D721Med (cell line): ENCODE data around the gene GZMB.
"Not testable (repeated sequence)": the region's sequence is repeated elsewhere in the genome, so short reads cannot be mapped to it uniquely, and the experiment has no call there.

Source experiments
- DNase-seq: peaks from one replicate; pipeline ENCODE4 v3.0.0; 2011; ENCODE audit warnings: low spot score; ENCODE audit not compliant: insufficient read length
- FAIRE-seq: peaks from 2 replicates; lab custom pipeline; 2011; peaks lifted over from hg19 to GRCh38; lab: Jason Lieb, UNC
- TF ChIP-seq, protein P1 (sequence below): IDR thresholded peaks from 2 replicates; pipeline ENCODE4 v1.5.1; 2012; ENCODE audit warnings: mild to moderate bottlenecking, control low read depth; ENCODE audit not compliant: insufficient read depth; ENCODE audit errors: missing control alignments

Gene GZMB

DNA sequence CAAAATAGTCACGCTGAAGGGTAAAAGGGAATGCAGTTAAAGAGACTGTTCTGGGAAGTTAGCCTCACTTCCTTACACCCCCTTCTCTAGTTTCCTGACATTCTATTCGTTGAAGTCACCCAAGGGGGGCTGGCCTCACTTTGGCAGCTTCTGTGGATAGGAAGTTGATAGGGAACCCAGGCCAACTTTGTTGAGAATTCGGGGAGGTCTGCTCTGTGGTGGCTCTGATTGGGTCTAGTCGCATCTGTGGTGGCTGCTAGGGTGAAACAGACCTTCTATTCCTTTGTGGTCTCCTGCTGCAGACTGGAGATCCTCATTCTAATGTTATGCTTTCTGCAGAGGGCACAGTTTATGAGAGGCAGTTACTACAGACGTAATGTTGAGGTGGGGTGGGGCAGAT lies 28.8 kb upstream of the GZMB start:
- FAIRE-seq (no peak), DNase-seq (no peak)
- TF ChIP-seq, protein P1, sequence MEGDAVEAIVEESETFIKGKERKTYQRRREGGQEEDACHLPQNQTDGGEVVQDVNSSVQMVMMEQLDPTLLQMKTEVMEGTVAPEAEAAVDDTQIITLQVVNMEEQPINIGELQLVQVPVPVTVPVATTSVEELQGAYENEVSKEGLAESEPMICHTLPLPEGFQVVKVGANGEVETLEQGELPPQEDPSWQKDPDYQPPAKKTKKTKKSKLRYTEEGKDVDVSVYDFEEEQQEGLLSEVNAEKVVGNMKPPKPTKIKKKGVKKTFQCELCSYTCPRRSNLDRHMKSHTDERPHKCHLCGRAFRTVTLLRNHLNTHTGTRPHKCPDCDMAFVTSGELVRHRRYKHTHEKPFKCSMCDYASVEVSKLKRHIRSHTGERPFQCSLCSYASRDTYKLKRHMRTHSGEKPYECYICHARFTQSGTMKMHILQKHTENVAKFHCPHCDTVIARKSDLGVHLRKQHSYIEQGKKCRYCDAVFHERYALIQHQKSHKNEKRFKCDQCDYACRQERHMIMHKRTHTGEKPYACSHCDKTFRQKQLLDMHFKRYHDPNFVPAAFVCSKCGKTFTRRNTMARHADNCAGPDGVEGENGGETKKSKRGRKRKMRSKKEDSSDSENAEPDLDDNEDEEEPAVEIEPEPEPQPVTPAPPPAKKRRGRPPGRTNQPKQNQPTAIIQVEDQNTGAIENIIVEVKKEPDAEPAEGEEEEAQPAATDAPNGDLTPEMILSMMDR, result no peak

DNA sequence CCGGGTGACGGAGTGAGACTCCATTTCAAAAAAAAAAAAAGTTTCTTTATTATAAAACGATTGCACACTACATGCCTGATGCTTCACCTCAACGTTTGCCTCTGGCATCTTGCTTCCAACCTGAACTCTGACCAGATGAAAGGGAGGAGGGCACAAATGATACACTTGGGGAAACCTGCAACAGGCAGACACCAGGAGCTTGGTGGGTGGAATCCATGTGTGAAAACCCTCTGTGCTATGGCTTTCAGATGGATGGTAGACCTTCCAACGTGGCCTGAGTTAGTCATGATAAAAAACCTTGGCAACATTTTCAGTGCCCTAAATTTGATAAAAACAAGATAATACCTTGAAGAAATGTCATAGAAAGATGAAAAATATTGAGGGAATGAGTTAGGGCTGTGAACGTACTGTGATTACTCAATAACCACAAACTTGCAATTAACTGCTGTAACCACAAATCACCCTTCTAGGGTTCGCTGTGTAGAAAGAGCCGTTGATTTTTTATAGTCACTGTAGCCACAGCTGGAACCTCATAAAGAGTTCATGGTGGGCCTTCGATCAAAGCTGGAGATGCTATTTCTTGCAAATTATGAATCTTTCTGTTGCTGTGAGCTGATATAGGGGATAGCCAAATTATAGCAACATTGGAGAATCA lies 26.1 kb upstream of the GZMB start:
- FAIRE-seq (no peak), DNase-seq (no peak)
- TF ChIP-seq, protein P1, result no peak

DNA sequence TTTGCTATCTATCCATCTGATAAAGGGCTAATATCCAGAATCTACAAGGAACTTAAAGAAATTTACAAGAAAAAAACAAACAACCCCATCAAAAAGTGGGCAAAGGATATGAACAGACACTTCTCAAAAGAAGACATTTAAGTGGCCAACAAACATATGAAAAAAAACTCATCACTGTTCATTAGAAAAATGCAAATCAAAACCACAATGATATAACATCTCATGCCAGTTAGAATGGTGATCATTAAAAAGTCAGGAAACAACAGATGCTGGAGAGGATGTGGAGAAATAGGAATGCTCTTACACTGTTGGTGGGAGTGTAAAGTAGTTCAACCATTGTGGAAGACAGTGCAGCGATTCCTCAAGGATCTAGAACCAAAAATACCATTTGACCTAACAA lies 14.4 kb upstream of the GZMB start:
- not testable (repeated sequence) for DNase-seq, FAIRE-seq

DNA sequence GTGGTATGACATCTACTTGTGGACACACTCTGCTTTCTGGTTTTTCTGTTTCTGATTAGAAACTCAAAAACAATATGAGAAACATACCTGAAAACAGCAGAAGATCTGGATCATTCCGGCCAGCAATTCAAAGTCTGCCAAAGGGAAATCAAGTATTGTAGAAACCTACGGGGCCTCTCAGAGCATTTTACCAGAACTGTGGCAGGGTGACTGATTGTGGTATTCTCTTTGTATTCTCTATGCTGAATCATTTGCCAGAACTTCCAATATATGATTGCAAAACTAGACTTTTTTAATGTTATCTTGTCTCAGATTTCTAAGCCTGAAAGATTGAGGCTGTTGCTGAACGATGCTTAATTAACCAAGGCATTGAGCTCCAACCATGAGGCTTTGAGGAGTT lies 5.9 kb upstream of the GZMB start:
- DNase-seq (no peak), FAIRE-seq (no peak)
- TF ChIP-seq, protein P1, result no peak

DNA sequence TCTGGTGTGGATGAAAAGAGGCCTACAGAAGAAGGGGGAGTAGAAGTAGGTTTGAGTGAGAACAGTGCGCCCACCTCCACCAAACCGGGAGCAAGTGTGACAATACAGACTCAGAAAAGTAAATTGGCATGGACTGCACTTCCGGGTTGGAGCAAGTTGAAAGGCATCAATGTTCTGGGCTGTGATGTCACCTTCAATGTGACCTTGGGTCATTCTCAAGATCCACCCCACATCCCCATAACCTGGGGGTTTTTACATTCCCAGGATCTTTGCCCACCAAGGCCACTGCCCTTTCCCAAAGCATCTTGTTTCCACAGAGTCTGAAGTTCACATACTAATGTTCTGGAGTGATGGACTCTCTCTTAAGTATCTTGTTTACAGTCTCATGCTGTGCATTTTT lies 5.3 kb upstream of the GZMB start:
- FAIRE-seq (no peak), DNase-seq (no peak)
- TF ChIP-seq, protein P1, result no peak

DNA sequence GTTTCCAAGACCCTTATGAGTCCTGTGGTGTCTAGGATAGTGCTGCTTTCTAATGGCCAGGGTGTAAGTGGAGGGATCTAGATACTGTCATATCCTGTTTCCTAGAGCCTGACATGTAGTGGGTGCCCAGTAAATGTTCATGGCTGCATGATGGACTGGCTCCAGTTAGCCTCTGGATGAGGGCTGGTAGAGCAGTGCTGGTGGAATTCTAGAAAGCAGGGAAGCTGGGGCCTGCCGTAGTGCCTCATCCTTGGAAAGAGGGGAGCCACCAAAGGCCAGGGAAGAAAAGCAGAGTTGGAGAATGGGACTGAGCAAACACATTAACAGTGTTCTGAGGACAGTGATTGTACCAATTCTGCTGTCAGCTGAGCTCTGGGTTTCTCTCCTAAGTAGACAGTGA lies 637 bp downstream of the GZMB start:
- TF ChIP-seq, protein P1, result no peak
- DNase-seq, result no peak
- FAIRE-seq, result no peak

DNA sequence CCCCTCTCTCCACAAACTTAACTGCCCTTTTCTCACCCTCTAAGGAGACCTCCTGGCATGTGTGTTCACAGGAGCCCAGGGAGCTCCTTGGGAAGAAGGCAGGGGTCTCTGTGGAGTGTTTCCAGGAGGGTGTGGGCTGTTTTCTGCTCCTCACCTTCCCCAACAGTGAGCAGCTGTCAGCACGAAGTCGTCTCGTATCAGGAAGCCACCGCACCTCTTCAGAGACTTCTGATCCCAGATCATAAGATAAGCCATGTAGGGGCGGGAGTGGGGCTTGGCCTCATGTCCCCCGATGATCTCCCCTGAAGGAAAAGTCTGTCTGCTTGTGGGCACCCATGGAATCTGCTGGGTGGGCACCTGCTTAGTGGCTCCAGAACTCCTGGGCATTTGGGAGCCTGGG lies 1.2 kb downstream of the GZMB start:
- TF ChIP-seq, protein P1, result no peak
- DNase-seq, result no peak
- no peak for FAIRE-seq
